ENCODE data around the gene CTIF. TPM values are rescaled to one million over a fixed set of nuclear protein-coding genes. Genes with fewer than 3 reads are reported as not detected.

CTIF gene
- total RNA-seq, 1 donor from 2014 or later = 4.2 TPM

DNA sequence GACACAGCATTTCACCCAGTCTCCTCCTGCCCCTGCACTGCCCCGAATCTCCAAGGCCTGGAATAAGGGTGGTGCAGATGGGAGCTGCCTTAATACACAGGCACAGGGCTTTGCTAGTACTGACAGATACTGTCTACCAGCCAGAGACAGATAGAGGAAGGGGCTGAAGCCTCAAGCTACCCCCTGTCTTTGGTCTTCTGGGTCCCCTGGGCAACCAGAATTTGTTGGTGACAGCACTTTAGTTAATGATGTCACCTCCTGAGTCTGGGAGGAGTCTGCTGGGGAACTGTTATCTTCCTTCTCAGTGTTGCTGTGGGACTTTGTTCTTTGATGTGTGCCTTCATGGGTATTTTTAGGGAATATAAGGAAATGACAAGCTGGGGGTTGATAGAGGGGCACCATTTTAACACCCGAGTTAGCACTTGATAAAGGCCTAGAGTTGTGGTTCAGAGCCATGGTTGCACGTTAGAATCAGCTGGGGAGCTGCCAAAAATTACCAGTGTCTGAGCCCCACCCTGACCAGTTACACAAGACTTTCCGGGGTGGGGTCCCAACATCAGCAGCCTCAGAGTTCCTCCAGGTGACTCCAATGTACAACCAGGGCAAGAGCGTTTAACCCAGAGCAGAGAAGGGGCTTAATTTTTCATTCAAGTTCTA, 275.1 kb downstream of the CTIF start:
- intact Hi-C loops (cut with micrococcal nuclease) = loop anchor here (1.0 to 2.0 kb wide), 3 partner anchors 8 to 55 kb away; no protein-coding TSS in a partner anchor

DNA sequence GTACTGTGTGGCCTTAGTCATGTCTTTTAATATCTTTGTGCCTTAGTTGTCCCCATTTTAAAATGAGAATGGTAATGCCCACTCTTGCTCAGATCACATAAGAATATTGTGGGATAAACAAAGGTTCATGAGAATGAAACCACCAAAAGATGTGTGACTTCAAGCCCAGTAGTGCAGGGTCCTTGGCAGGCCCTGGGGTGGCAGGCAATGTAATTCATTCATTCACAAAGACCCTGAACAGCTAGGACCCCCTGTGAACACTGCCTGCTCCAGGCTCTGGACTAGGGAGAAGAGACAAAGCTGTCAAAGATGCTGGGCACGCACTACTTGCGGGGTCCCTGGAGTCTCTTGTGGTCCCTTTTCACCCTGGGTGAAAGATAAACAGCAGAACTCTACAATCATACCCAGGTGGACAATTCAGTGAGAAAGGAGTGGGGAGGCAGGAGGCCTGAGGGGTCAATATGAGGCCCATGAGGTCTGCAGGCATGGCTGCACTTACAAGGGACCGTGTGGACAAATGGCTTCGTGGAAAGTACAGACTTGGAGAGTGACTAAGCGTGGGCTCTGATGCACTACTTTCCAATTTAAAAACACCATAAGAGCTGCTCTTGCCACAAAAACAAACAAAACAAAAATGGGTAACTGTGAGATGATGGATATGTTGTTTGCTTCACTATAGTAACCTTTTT, 275.8 kb downstream of the CTIF start:
- intact Hi-C loops (cut with micrococcal nuclease) = loop anchor here (1.0 to 2.0 kb wide), 3 partner anchors 8 to 54 kb away; no protein-coding TSS in a partner anchor

DNA sequence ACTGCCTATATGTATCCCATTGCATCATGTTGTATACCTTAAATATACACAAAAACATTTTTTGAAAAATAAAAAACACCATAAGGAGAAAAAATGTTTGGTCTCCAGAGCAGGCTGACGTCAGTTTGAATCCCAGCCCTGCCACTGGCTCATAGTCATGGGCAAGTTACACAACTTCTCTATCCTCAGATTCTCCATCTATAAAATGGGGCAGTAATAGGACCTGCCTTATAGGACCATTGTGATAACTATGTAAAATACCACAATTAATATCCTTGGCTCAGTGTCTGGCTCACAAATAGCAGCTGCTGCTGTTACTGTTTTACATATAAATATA, 276.3 kb downstream of the CTIF start:
- intact Hi-C loops (cut with micrococcal nuclease) = loop anchor here (2.0 kb wide), 1 partner anchor 54 kb away; no protein-coding TSS in a partner anchor

DNA sequence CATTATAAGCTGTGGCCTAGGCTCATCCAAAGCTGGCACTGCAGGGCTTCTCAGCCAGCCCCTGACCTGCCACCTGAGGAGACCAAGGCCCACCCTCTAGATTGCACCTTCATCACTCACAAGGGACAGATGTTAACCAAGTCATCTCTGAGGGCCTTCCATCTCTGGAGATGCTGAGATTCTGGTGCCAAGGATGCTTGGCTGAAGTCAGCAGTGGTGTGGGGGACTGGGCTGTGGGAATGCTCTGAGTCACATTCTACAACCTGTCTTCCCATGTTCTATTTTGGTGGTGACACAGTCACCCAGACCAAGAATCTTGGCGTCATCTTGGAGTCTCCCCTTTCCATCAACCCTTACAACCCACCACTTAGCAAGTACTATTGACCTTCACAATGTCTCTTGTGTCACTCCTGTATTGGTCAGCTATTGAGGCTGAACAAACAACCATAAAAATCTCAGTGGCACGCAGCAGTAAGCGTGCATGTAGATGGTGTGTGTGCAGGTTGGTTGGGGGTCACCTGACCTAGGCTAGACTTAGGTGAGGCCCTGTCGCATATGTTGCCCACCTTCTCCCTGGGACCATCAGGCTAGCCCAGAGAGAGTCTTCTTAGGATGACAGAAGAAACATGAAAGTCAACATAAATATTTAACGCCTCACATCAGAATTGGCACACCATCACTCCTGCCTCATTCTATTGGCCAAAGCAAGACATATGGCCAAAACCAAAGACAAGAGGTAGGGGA, 276.9 kb downstream of the CTIF start:
- intact Hi-C loops (cut with micrococcal nuclease) = loop anchor here (2.0 kb wide), 1 partner anchor 53 kb away; no protein-coding TSS in a partner anchor

DNA sequence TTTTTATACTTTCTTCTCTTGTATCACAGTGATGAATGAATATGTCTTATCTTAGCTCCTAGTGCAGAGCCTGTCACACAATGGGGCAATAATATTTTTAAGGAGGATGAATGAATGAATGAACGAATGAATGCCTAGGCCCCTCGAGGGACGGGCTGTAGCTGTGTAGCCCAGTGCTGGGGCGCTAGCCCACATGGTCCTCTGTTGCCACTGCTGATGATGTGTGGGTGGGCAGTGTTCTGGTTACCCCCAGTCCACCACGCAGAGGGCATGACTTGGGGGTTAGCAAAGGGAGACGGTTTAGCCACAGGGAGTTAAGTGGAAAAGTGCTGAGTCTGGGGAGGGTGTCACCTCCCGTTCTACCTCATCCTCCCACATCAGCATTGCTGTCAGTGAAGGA, 277.7 kb downstream of the CTIF start:
- intact Hi-C loops (cut with micrococcal nuclease) = no loop called here

DNA sequence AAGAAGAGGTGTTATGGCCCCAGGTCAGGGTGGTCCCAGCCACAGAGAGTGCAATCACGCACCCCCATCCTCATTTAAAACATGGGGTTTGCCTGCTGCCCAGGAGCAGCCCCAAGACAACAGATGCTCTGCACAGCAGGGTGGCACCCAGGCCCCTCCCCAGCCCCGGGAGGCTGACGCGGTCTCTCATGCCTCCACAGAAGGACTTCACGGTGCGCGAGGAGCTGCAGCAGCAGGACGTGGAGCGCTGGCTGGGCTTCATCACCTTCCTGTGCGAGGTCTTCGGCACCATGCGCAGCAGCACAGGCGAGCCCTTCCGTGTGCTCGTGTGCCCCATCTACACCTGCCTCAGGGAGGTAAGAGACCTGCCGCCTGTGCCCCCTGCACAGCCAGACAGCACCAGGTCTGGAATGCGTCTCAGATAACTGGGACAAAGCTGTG, 278.2 kb downstream of the CTIF start:
- intact Hi-C loops (cut with micrococcal nuclease) = no loop called here

DNA sequence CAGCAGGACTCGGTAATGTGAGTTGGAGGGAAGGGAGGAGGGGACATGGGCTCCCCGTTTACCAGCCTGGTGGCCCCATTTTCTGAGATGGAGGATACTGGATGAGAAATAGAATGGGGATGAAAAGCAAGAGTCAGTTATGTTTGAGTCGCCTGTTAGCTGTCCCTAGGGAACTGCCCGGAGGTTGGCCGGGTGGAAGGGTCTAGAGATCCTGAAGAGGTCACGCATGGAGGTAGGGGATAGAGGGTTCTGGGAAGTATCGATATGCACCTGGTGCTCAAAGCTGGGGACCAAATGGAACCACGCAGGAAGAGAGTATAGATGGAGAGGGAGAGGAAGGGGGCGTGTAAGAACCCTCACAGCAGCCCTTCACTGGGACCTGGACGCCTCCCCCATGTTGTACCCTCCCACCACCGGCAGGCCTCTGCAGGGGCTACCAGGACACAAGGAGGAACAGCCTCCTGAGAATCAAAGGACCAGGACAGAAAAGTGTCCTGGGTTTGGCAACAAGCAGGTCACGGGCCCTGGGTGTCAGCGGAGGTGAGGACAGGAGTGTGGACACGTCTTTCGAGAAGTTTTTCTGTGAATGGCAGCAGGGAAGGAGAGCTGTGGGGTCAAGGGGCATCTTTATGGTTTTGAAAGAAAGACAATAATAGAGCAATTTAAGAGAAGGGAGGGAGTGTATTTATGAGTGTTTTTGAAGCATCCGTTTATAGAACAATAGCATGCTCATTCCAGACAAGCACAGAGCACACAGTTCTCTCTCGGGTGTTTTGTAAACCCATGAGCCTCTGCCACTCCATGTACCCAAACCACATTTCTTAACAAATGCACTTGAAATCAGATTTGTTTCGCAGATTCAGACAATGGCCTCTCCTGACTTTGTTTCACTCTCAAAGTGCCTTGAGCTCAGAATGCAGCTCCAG, 279.8 kb downstream of the CTIF start:
- intact Hi-C loops (cut with micrococcal nuclease) = no loop called here

DNA sequence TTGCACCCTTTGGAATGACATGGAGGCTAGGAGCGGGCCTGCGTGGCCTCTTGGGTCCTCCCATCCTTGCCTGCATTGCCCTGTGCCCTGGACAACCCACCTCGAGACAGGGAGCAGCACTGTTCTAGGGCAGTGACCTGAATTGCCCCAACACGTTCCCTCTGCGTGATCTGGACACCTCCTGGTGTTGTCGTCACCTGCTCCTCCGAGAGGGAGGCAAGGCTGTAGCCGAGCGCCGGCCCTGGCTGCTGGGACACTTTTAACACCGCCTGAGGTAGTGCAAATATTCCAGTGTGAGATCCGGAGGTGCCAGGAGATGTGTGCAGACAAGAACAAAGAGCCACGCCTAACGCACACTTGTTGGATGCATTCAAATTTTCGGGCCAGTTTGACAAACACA, 280.4 kb downstream of the CTIF start:
- intact Hi-C loops (cut with micrococcal nuclease) = no loop called here

DNA sequence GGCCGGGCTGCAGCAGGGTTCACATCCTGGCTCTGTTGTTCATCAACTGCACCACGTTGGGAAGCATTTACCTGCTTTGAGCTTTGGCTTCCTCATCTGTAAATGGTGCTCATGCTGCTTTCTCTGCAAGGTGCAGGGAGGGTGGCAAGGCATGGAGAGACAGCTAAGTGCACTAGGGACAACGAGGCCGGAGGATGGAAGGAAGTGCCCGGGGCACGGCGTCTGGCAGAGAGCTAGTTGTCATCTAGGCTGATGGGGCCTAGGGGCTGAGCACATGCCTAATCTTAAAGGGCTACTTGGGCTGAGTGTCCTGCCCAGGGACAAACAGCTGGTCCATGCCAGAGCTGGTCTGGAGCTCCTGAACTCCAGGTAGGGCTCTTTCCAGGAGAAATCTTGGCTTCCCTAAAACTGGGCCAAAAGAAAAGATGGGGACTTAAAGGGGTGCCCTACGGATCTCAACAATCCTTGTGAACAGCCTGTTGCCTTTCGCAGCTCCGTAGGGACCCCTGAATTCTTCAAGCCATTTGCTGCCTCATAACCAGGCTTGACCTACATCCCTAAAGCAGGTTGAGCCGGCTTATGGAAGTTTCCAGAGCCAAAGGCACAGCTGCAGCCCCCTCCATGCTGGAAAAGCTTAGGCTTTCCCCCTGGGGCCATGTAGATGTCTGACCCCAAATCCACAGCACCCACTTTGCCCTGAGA, 281.1 kb downstream of the CTIF start:
- intact Hi-C loops (cut with micrococcal nuclease) = no loop called here

DNA sequence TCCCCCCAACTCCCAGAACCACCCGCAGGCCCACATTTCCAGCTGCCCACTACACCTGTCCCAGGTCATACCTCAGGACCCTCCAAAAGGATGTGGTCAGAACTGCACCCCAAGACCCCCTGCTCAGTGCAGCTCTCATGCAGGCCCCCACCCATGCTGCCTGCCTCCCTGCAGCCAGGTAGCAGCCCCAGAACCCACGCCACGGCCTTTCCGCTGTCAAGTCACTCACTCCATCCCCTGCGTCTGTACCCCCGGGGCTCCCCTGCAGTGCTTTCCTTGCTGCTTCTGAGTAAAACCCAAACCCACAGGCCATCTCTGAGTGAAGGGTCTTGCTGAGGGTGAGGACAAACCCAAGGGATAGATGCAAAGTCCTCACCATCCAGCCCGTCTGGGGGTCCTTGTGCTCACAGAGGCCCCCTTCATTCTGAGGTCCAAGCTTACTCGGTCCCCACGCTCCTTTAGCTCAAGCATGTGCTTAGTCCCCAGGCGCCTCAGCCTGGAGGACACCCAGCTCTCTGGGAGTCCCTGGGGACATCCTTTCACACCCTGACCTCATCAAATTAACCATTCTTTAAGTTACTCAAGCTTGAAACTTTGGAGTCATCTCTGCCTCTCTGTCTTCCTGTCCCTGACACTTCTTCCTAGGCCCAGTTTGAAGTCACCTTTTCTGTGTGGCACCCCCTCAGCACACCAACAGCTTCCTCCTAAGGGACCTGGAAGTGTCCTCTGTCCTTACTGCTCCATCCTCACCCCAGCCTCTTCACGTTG, 281.8 kb downstream of the CTIF start:
- intact Hi-C loops (cut with micrococcal nuclease) = no loop called here

DNA sequence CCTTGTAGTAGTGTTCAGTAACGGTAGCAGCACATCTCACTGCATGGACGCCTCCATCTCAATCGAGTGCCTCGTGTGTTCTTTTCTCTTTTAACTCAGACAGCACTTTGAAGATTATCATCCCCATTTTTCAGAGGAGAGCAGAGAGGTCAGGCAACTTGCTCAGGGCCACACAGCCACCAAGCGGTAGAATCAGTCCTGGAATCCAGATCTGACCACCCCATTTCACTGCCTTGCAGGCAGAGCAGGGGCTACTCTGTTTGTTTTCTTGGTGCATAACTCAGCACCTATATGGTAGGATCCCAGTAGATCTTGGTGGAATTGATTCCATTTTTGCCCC, 282.4 kb downstream of the CTIF start:
- intact Hi-C loops (cut with micrococcal nuclease) = no loop called here

DNA sequence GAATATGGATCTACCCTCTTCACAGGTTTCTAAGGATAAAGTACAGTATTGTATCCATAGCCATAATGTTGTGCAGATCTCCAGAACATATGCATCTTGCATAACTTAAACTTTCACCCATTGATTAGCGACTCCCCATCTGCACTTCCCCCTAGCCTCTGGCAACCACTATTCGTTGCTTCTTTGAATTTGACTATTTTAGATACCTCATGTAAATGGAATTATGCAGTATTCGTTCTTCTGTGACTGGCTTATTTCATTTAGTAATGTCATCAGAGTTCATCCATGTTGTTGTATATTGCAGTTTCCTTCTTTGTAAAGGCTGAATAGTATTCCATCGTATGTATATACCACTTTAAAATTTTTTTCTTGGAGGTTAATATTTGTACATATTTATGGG, 283.0 kb downstream of the CTIF start:
- intact Hi-C loops (cut with micrococcal nuclease) = no loop called here

DNA sequence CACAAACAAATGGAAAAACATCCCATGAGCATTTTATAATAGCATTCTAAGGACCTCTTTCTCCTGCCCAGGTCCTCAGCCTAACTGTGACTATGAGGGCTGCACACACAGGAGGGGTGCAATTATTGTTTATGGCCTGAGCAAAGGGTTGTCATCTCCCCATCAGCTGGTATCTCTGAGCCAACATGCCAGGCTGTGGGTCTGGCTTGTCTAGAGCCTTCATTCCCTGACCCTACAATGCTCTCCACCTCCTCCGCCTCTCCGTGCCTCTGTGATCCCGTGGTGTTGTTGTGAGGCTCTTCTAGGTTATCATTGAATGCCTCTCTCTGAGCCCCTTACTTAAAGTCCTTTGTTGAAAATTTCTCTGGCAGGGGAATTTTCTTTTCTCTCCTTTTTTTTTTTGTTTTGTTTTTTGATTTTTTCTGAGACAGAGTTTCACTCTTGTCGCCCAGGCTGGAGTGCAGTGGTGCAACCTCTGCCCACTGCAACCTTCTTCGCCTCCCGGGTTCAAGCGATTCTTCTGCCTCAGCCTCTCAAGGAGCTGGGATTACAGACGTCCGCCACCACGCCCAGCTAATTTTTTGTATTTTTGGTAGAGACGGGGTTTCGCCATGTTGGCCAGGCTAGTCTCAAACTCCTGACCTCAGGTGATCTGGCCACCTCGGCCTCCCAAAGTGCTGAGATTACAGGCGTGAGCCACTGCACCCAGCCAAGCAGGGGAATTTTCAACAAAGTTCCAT, 285.6 kb downstream of the CTIF start:
- intact Hi-C loops (cut with micrococcal nuclease) = no loop called here

DNA sequence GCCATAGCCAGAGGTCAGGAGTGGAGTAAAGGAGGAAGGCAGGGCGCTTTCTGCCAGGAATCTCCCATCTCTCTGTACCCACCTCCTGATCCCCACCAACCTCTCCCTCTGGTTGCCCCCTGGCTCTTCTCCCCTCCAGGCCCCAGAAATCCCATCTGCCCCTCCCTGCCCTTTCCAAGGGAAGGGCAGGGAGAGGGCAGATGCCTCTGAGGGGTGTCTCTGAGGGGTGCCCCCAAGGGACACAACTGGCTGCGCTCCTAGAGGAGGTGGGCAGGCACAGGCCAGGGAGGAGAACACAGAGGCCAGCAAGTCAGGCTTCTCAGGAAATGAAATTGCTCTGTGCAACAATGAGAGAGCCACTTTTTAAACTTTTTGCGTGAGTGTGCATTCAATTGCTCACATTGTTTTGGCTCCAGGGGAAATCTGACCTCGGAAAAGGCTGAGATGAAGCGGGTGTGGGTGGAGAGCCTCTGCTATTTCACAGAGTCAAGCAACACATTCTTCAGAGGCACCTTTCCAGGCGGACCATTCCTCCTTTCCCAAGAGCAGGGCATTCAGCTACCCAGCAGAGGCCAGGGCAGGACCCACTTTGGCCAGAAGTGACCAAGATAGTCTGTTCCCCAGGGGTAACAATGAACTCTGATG, 286.4 kb downstream of the CTIF start:
- intact Hi-C loops (cut with micrococcal nuclease) = no loop called here

DNA sequence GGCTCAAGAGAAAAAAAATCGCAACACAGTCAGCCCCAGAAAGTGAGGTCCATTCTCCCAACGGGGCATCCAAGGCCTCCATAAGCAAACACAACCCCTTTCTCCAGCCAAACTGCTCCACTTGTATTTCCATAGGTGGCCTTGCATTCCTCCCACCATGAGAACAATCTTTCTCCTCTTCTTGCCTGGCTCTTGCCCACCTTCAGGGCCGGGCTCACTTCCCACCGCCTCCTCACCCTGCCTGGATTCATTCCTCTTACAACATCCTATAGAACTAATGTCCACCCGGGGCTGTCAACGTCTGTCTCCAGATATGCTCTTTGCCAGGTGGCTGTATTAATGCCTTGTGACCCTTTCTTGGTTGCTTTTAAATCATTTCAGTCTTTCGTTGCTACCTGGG, 287.4 kb downstream of the CTIF start:
- intact Hi-C loops (cut with micrococcal nuclease) = no loop called here

DNA sequence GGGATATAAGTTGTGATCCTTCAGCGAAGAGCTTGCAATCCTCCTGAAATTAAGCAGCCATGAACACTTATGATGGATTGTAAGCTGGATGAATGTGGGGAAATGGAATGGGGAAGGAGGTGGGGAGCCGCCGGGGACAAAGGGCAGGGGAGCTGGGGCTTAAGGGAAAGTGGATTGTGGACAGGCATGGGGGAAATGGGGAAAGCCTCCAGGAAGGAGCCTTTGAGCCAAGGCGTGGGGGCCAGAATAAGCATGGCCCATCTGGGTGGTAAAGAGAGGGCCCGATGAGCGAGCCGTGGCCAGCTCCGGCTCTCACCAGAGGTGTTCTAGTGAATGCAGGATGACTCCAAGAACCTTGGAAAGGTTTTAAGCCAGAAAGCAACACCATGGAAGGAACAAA, 288.0 kb downstream of the CTIF start:
- intact Hi-C loops (cut with micrococcal nuclease) = no loop called here

DNA sequence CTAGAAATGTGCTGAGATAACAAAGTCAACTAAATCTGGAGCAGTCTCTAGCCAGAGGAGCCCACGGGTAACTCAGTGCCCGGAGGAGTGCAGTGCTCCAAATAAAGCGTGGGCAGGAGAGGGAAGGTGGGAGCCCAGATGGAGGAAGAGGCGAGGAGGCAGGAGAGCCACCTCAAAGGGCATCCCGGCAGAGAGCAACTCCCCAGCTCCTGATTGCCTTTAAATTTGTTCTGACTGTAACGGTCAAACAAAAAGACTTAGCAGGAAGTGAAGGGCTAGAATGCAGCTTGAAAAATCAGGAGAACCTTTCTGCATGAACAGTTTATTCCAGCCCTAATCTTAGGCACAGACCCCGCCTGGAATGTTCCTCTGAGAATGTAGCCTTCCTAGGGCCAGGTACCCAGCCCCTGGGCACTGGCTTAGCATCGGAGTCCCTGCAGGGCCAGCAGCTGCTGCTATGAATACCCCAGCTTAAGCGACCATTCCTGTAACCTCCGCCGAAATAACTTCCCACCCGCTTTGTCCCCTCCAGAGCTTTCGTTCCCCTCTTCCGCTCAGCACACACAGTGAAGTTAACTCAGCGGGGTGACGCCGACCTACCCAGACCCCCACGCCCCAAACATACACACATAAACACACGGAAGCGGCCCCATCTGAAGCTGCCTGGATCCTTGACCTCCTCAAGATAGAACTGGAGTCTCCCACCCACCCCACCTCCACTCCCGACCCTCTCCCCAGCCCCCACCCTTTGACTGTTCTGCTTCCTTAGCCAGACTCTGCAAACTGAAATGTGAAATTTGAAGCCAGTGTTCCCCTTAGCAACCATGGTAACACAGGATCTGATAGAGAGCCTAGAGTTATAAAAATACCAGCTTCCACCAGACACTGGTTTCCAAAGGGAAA, 288.7 kb downstream of the CTIF start:
- intact Hi-C loops (cut with micrococcal nuclease) = no loop called here

DNA sequence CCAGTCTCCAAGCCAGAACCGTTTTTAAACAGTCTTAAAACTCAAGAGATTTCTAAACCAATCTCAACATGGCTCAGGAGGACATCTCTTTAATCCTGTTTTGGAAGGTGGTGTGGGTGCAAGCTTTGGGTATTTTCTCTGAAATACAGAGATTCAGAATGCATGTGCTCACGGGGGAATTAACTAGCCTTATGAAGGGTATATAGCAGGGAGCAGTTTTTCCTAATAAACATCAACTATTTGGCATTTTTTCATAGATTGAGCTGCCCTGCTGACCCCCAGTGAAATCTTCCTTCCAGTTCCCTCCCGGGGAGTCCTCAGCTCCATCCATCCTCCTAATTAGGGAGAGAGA, 289.3 kb downstream of the CTIF start:
- intact Hi-C loops (cut with micrococcal nuclease) = no loop called here
